IMR-90 (cell line): ENCODE measurements around the gene LTB4R2. TPM values are rescaled to one million over a fixed set of nuclear protein-coding genes. Genes with fewer than 3 reads are reported as not detected.

Source experiments
- ATAC-seq: fragments of 200-7000 bp; cut with Tn5 transposase; 2 replicates; pipeline ENCODE4 v1.9.1; 2020; ENCODE audit warnings: low read depth, mild to moderate bottlenecking, moderate library complexity
- BruUV-seq: library from RNA; stranded (reverse); fragments of 400-500 nt; replicated peaks from 2 replicates; lab custom pipeline; 2021; lab: Mats Ljungman, UMichigan
- CTCF ChIA-PET: fragments of 300-600 bp; formaldehyde crosslinking; extraction: SDS; loops from one replicate; lab custom pipeline; 2021; ENCODE audit warnings: antibody characterized with exemption; lab: Yijun Ruan, JAX
- POLR2A ChIA-PET: fragments of 300-600 bp; sonication (Branson Sonifier 250); formaldehyde crosslinking; loops from one replicate; lab custom pipeline; 2022; ENCODE audit warnings: antibody characterized with exemption; ENCODE audit not compliant: unreplicated experiment; lab: Charles Lee
- DNase-seq: peaks from one replicate; pipeline ENCODE4 v3.0.0; 2013
- H2AFZ ChIP-seq: replicated peaks from 2 replicates; pipeline ENCODE3; 2013; ENCODE audit warnings: low read length, mild to moderate bottlenecking; ENCODE audit not compliant: poor library complexity
- H2AK5ac ChIP-seq: 2 replicates; pipeline ENCODE4 v1.6.1; 2013; ENCODE audit warnings: low read depth, low read length, inconsistent platforms
- H2AK9ac ChIP-seq: replicated peaks from 2 replicates; pipeline ENCODE3; 2013; ENCODE audit warnings: mild to moderate bottlenecking, low read depth, low read length, moderate library complexity; ENCODE audit not compliant: poor library complexity
- H2BK120ac ChIP-seq: 2 replicates; pipeline ENCODE4 v1.6.1; 2013; ENCODE audit warnings: low read depth, low read length, inconsistent platforms
- H2BK15ac ChIP-seq: 3 replicates; pipeline ENCODE4 v1.6.1; 2013; ENCODE audit warnings: low read depth, low read length, inconsistent platforms
- H2BK20ac ChIP-seq: 2 replicates; pipeline ENCODE4 v1.6.1; 2013; ENCODE audit warnings: low read depth, mild to moderate bottlenecking, inconsistent platforms, low read length, moderate library complexity
- H2BK5ac ChIP-seq: 2 replicates; pipeline ENCODE4 v1.6.1; 2013; ENCODE audit warnings: mild to moderate bottlenecking, low read depth, low read length, inconsistent platforms; ENCODE audit not compliant: poor library complexity, severe bottlenecking
- H3K14ac ChIP-seq: replicated peaks from 2 replicates; pipeline ENCODE4 v1.6.1; 2013; ENCODE audit warnings: low read depth, low read length, inconsistent platforms
- H3K18ac ChIP-seq: 2 replicates; pipeline ENCODE4 v1.6.1; 2013; ENCODE audit warnings: low read depth, low read length, control low read depth
- H3K23ac ChIP-seq: 2 replicates; pipeline ENCODE4 v1.6.1; 2013; ENCODE audit warnings: low read depth, low read length, inconsistent platforms
- H3K27ac ChIP-seq: 2 replicates; pipeline ENCODE4 v1.5.1; 2013; ENCODE audit warnings: mild to moderate bottlenecking, control low read depth, low read length; ENCODE audit not compliant: insufficient read depth
- H3K27me3 ChIP-seq: 2 replicates; pipeline ENCODE4 v1.6.1; 2013; ENCODE audit warnings: low read length; ENCODE audit not compliant: control insufficient read depth, insufficient read depth
- H3K36me3 ChIP-seq: 2 replicates; pipeline ENCODE4 v1.6.1; 2013; ENCODE audit warnings: low read length, mixed read lengths; ENCODE audit not compliant: control insufficient read depth, insufficient read depth
- H3K4ac ChIP-seq: 2 replicates; pipeline ENCODE4 v1.6.1; 2013; ENCODE audit warnings: low read depth, low read length, inconsistent platforms
- H3K4me1 ChIP-seq: 2 replicates; pipeline ENCODE4 v1.6.1; 2013; ENCODE audit warnings: low read length, mixed read lengths; ENCODE audit not compliant: control insufficient read depth, insufficient read depth
- H3K4me2 ChIP-seq: 2 replicates; pipeline ENCODE4 v1.6.1; 2013; ENCODE audit warnings: low read depth, mild to moderate bottlenecking, control low read depth, low read length, moderate library complexity
- H3K4me3 ChIP-seq: 2 replicates; pipeline ENCODE4 v1.5.1; 2013; ENCODE audit warnings: low read depth, mild to moderate bottlenecking, control low read depth, low read length, moderate library complexity; ENCODE audit not compliant: insufficient read depth
- H3K56ac ChIP-seq: 2 replicates; pipeline ENCODE4 v1.6.1; 2013; ENCODE audit warnings: low read length, inconsistent platforms; ENCODE audit not compliant: insufficient read depth; ENCODE audit errors: extremely low read depth
- H3K79me1 ChIP-seq, 2 experiments: 2 replicates each; pipeline ENCODE4 v1.6.1; 2013; ENCODE audit warnings: low read length in 2 of 2, inconsistent platforms in 1 of 2, low read depth in 1 of 2
- H3K9ac ChIP-seq: 2 replicates; pipeline ENCODE4 v1.6.1; 2013; ENCODE audit warnings: low read depth, low read length, control low read depth
- H3K9me1 ChIP-seq: 2 replicates; pipeline ENCODE4 v1.6.1; 2013; ENCODE audit warnings: low read length, inconsistent platforms; ENCODE audit not compliant: insufficient read depth
- H3K9me3 ChIP-seq: 2 replicates; pipeline ENCODE4 v1.6.1; 2013; ENCODE audit warnings: low read length; ENCODE audit not compliant: control insufficient read depth, insufficient read depth
- H4K20me1 ChIP-seq: 2 replicates; pipeline ENCODE4 v1.6.1; 2013; ENCODE audit warnings: low read length, inconsistent platforms; ENCODE audit not compliant: insufficient read depth
- H4K5ac ChIP-seq: 2 replicates; pipeline ENCODE4 v1.6.1; 2013; ENCODE audit warnings: mild to moderate bottlenecking, low read depth, low read length, control low read depth
- H4K8ac ChIP-seq, 2 experiments: 2 replicates each; pipeline ENCODE4 v1.6.1; 2013; ENCODE audit warnings: low read depth in 2 of 2, low read length in 2 of 2, control low read depth in 1 of 2, inconsistent platforms in 1 of 2
- H4K91ac ChIP-seq: 2 replicates; pipeline ENCODE4 v1.6.1; 2013; ENCODE audit warnings: low read depth, low read length, inconsistent platforms; ENCODE audit not compliant: insufficient read depth
- BHLHE40 ChIP-seq: fragments of 150-350 bp; IDR thresholded peaks from 2 replicates; pipeline ENCODE4 v1.6.1; 2016; ENCODE audit warnings: mild to moderate bottlenecking, low read depth, low read length
- CEBPB ChIP-seq: IDR thresholded peaks from 2 replicates; pipeline ENCODE4 v1.6.1; 2012; ENCODE audit warnings: low read depth, low read length, improper control_type of control experiment
- CHD1 ChIP-seq: IDR thresholded peaks from 2 replicates; pipeline ENCODE4 v1.6.1; 2012; ENCODE audit warnings: low read depth, low read length, improper control_type of control experiment
- FOS ChIP-seq: fragments of 150-350 bp; IDR thresholded peaks from 2 replicates; pipeline ENCODE4 v1.6.1; 2016; ENCODE audit warnings: low read depth, low read length
- MAFK ChIP-seq: IDR thresholded peaks from 2 replicates; pipeline ENCODE4 v1.6.1; 2012; ENCODE audit warnings: low read depth, low read length, improper control_type of control experiment
- MAZ ChIP-seq: IDR thresholded peaks from 2 replicates; pipeline ENCODE4 v1.6.1; 2012; ENCODE audit warnings: low read depth, mild to moderate bottlenecking, low read length, improper control_type of control experiment, moderate library complexity, borderline replicate concordance
- MXI1 ChIP-seq: IDR thresholded peaks from 2 replicates; pipeline ENCODE4 v1.6.1; 2012; ENCODE audit warnings: low read depth, mild to moderate bottlenecking, low read length, moderate library complexity, borderline replicate concordance
- NFE2L2 ChIP-seq: fragments of 150-350 bp; IDR thresholded peaks from 2 replicates; pipeline ENCODE4 v1.6.1; 2016; ENCODE audit warnings: low read depth, mild to moderate bottlenecking, low read length
- POLR2A ChIP-seq: IDR thresholded peaks from 2 replicates; pipeline ENCODE4 v1.6.1; 2012; ENCODE audit warnings: mild to moderate bottlenecking, low read depth, low read length
- RAD21 ChIP-seq: IDR thresholded peaks from 2 replicates; pipeline ENCODE4 v1.6.1; 2012; ENCODE audit warnings: low read length, improper control_type of control experiment
- RCOR1 ChIP-seq: IDR thresholded peaks from 2 replicates; pipeline ENCODE4 v1.6.1; 2012; ENCODE audit warnings: mild to moderate bottlenecking, low read length, improper control_type of control experiment; ENCODE audit not compliant: insufficient replicate concordance
- RFX5 ChIP-seq: IDR thresholded peaks from 2 replicates; pipeline ENCODE4 v1.8.0; 2012; ENCODE audit warnings: low read depth, mild to moderate bottlenecking, low read length, moderate library complexity
- SMC3 ChIP-seq: fragments of 150-350 bp; IDR thresholded peaks from 2 replicates; pipeline ENCODE4 v1.6.1; 2016; ENCODE audit warnings: low read depth, mild to moderate bottlenecking, antibody characterized with exemption, low read length, moderate library complexity
- WGBS, 2 experiments: methylation state at CpG; one replicate each; pipeline versions ENCODE4 v1.1.5 to v1.1.7; 2013; ENCODE audit warnings: missing lambda C conversion rate in 2 of 2; ENCODE audit not compliant: insufficient read length in 1 of 2; ENCODE audit errors: extremely low coverage in 2 of 2; 5-methylcytosine and 5-hydroxymethylcytosine counted together
- dilution Hi-C: fragments of 300-500 bp; cut with HindIII; formaldehyde crosslinking; loops from one replicate; pipeline ENCODE4 v1.14.3; 2018; ENCODE audit warnings: low sequenced_read_pairs; ENCODE audit not compliant: unreplicated experiment
- in situ Hi-C: fragments of 300-500 bp; cut with MboI; formaldehyde crosslinking; loops from 3 replicates; pipeline ENCODE4 v1.14.3; 2019; ENCODE audit warnings: low sequenced_read_pairs, inconsistent platforms, mixed read lengths
- intact Hi-C: fragments of 100-400 bp; cut with micrococcal nuclease; formaldehyde crosslinking; loops from 2 replicates; pipeline ENCODE4 v1.10.0; 2022
- polyA plus RNA-seq, 3 experiments: library from polyadenylated mRNA; depleted of rRNA; stranded (reverse); fragments of >200 nt; gene quantifications; 2 replicates each; pipeline ENCODE4 v1.2.3, GENCODE V29; 2012; ENCODE audit warnings: low replicate concordance in 1 of 3
- total RNA-seq: library from RNA; depleted of rRNA; stranded (reverse); fragments of >200 nt; gene quantifications from 2 replicates; pipeline ENCODE4 v1.2.3, GENCODE V29; 2012
- TF ChIP-seq, protein P1 (sequence below): fragments of 150-350 bp; IDR thresholded peaks from 2 replicates; pipeline ENCODE4 v1.6.1; 2016; ENCODE audit warnings: low read depth, mild to moderate bottlenecking, low read length, moderate library complexity, borderline replicate concordance
- TF ChIP-seq, protein P2 (sequence below): conservative IDR thresholded peaks from 2 replicates; pipeline ENCODE4 v1.5.1; 2012; ENCODE audit warnings: mild to moderate bottlenecking, low read depth, low read length, improper control_type of control experiment
- TF ChIP-seq, protein P3 (sequence below): fragments of 150-350 bp; IDR thresholded peaks from 2 replicates; pipeline ENCODE4 v1.6.1; 2017; ENCODE audit warnings: mild to moderate bottlenecking, antibody characterized with exemption, low read length, low read depth

The LTB4R2 gene
- total and polyA plus RNA-seq, 2 of the 4 experiments (the other 2 are of a cell fraction) = 0.72 to 1.7 TPM

DNA sequence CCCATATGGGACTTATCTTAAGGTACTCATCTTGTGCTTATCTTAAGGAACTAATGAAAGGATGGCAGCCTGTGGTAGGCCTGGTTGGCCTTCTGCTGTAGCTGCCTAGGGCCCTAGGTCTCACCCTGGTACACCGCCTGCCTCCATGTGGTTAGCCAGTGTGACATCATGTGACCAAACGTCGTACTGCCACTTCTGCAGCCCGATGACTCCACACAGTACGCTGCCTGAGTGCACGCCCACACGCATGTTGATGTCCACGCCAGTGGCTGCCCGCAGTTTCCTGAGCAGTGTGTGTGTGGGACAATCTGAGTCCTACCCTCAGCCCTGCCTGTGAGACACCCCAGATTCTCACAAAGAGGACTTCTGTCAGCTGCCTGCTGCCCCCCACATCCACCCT is 19.8 kb downstream of the LTB4R2 start:
- H4K8ac ChIP-seq = no peak overlapping the region
- H3K36me3 ChIP-seq = no peaks in the 10 kb centered on the region
- H2AK9ac ChIP-seq = no peak overlapping the region
- H3K27me3 ChIP-seq = peaks cover 30% of the 10 kb centered on the region
- H3K9me1 ChIP-seq = no peaks in the 10 kb centered on the region; the same call in 1 of the 2 replicates
- no peak overlapping the region for H3K4me2 ChIP-seq
- H3K23ac ChIP-seq = no peak overlapping the region
- intact Hi-C loops (no loop called here), dilution Hi-C loops (no loop called here), in situ Hi-C loops (loop anchor here (5.0 kb wide), 1 partner anchor 108 kb away; no protein-coding TSS in a partner anchor)
- H2BK5ac ChIP-seq = no peak overlapping the region
- POLR2A ChIA-PET = no interaction called here
- DNase-seq = no peak
- H2BK20ac ChIP-seq = no peak overlapping the region
- no peaks in the 10 kb centered on the region for H4K20me1 ChIP-seq
- no peak overlapping the region for H3K4ac ChIP-seq
- H2AK5ac ChIP-seq = no peak overlapping the region; the same call in 1 of the 2 replicates
- no peak overlapping the region for H3K9ac ChIP-seq
- CTCF ChIA-PET = interaction anchor here (5.6 kb wide), 1 partner anchor 101 kb away, joined by 63 read pairs; the partner anchor contains the start of genes CBLN3 and KHNYN
- no peak overlapping the region for H2BK15ac ChIP-seq
- BruUV-seq = no TSS peak
- no peak overlapping the region for H3K14ac ChIP-seq
- no peaks in the 10 kb centered on the region for H3K9me3 ChIP-seq
- H2AFZ ChIP-seq = peak overlapping the region; percentile 51
- H4K91ac ChIP-seq = no peak overlapping the region
- peaks cover 3% of the 10 kb centered on the region; the same call in 1 of the 2 replicates for H3K4me1 ChIP-seq
- H3K4me3 ChIP-seq = no peak overlapping the region
- H3K79me1 ChIP-seq = no peaks in the 10 kb centered on the region
- H3K18ac ChIP-seq = no peak overlapping the region
- TF ChIP-seq MAZ (no peak), RFX5 (no peak), FOS (no peak), NFE2L2 (no peak), SMC3 (no peak), MXI1 (no peak), RAD21 (no peak), POLR2A (no peak), BHLHE40 (no peak), CHD1 (no peak), MAFK (no peak), CEBPB (no peak), RCOR1 (no peak)
- TF ChIP-seq, protein P1, sequence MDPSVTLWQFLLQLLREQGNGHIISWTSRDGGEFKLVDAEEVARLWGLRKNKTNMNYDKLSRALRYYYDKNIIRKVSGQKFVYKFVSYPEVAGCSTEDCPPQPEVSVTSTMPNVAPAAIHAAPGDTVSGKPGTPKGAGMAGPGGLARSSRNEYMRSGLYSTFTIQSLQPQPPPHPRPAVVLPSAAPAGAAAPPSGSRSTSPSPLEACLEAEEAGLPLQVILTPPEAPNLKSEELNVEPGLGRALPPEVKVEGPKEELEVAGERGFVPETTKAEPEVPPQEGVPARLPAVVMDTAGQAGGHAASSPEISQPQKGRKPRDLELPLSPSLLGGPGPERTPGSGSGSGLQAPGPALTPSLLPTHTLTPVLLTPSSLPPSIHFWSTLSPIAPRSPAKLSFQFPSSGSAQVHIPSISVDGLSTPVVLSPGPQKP = no peak
- TF ChIP-seq, protein P2, sequence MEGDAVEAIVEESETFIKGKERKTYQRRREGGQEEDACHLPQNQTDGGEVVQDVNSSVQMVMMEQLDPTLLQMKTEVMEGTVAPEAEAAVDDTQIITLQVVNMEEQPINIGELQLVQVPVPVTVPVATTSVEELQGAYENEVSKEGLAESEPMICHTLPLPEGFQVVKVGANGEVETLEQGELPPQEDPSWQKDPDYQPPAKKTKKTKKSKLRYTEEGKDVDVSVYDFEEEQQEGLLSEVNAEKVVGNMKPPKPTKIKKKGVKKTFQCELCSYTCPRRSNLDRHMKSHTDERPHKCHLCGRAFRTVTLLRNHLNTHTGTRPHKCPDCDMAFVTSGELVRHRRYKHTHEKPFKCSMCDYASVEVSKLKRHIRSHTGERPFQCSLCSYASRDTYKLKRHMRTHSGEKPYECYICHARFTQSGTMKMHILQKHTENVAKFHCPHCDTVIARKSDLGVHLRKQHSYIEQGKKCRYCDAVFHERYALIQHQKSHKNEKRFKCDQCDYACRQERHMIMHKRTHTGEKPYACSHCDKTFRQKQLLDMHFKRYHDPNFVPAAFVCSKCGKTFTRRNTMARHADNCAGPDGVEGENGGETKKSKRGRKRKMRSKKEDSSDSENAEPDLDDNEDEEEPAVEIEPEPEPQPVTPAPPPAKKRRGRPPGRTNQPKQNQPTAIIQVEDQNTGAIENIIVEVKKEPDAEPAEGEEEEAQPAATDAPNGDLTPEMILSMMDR = no peak
- TF ChIP-seq, protein P3, sequence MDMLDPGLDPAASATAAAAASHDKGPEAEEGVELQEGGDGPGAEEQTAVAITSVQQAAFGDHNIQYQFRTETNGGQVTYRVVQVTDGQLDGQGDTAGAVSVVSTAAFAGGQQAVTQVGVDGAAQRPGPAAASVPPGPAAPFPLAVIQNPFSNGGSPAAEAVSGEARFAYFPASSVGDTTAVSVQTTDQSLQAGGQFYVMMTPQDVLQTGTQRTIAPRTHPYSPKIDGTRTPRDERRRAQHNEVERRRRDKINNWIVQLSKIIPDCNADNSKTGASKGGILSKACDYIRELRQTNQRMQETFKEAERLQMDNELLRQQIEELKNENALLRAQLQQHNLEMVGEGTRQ = no peak
- H3K27ac ChIP-seq = no peak overlapping the region
- no peak overlapping the region for H4K5ac ChIP-seq
- no peak overlapping the region for H2BK120ac ChIP-seq
- H3K56ac ChIP-seq = no peak overlapping the region
- ATAC-seq = no peak
- WGBS, 2 experiments = no CpG with 5 or more reads among the region's 9 CpGs
